GM12878 (cell line): ENCODE measurements around the gene PHETA2. TPM values are rescaled to one million over a fixed set of nuclear protein-coding genes. Genes with fewer than 3 reads are reported as not detected.

ENCODE experiments used
- ATAC-seq: fragments of 200-7000 bp; cut with Tn5 transposase; 3 replicates; pipeline ENCODE4 v1.9.1; 2020; ENCODE audit warnings: mild to moderate bottlenecking, moderate library complexity
- BruUV-seq: library from RNA; stranded (reverse); fragments of 400-500 nt; replicated peaks from 2 replicates; lab custom pipeline; 2021; lab: Mats Ljungman, UMichigan
- CTCF ChIA-PET: fragments of 300-600 bp; sonication (Branson Sonifier 250); formaldehyde crosslinking; extraction: SDS; loops from one replicate; lab custom pipeline; 2021; ENCODE audit warnings: inconsistent platforms; lab: Yijun Ruan, JAX
- POLR2A ChIA-PET: fragments of 350-600 bp; formaldehyde crosslinking; extraction: SDS; loops from one replicate; lab custom pipeline; 2021; ENCODE audit warnings: inconsistent platforms; lab: Charles Lee
- RAD21 ChIA-PET: fragments of 300-600 bp; sonication (Branson Sonifier 250); formaldehyde crosslinking; loops from one replicate; lab custom pipeline; 2023; ENCODE audit warnings: antibody characterized with exemption; ENCODE audit not compliant: unreplicated experiment; lab: Charles Lee
- SMC1A ChIA-PET: fragments of 300-600 bp; sonication (Branson Sonifier 250); formaldehyde crosslinking; loops from one replicate; lab custom pipeline; 2023; ENCODE audit not compliant: unreplicated experiment, uncharacterized antibody; lab: Charles Lee
- DNase-seq: peaks from one replicate; pipeline ENCODE4 v3.0.0-alpha.2; 2011; ENCODE audit warnings: low read depth, low spot score
- FAIRE-seq: peaks from 3 replicates; lab custom pipeline; 2011; peaks lifted over from hg19 to GRCh38; lab: Jason Lieb, UNC
- H2AFZ ChIP-seq: 2 replicates; pipeline ENCODE4 v1.6.0; 2011; ENCODE audit warnings: low read depth, low read length, control low read depth; ENCODE audit not compliant: control insufficient read depth
- H3K27ac ChIP-seq: 2 replicates; pipeline ENCODE4 v1.5.1; 2011; ENCODE audit warnings: control low read depth; ENCODE audit not compliant: control insufficient read depth, insufficient read depth
- H3K27me3 ChIP-seq, 2 experiments: replicated peaks in 1 of 2; 2 replicates each; pipeline versions ENCODE4 v1.6.0 to v1.6.1; 2011; ENCODE audit warnings: low read length in 1 of 2; ENCODE audit not compliant: control insufficient read depth in 2 of 2, insufficient read depth in 2 of 2
- H3K36me3 ChIP-seq, 2 experiments: 2 replicates each; pipeline ENCODE4 v1.5.1; 2011; ENCODE audit warnings: low read length in 1 of 2; ENCODE audit not compliant: control insufficient read depth in 2 of 2, insufficient read depth in 2 of 2
- H3K4me1 ChIP-seq: 2 replicates; pipeline ENCODE4 v1.6.1; 2011; ENCODE audit warnings: mild to moderate bottlenecking, low read length, moderate library complexity, mixed read lengths; ENCODE audit not compliant: control insufficient read depth, insufficient read depth
- H3K4me2 ChIP-seq: 2 replicates; pipeline ENCODE4 v1.6.0; 2011; ENCODE audit warnings: control low read depth; ENCODE audit not compliant: control insufficient read depth, insufficient read depth
- H3K4me3 ChIP-seq: fragments of 200-600 bp; sonication (generic); 2 replicates; pipeline ENCODE4 v1.5.1; 2016
- H3K79me2 ChIP-seq: 2 replicates; pipeline ENCODE4 v1.6.0; 2011; ENCODE audit warnings: low read length; ENCODE audit not compliant: control insufficient read depth, insufficient read depth
- H3K9ac ChIP-seq: 2 replicates; pipeline ENCODE4 v1.8.0; 2011; ENCODE audit warnings: low read length, control low read depth, mixed read lengths; ENCODE audit not compliant: control insufficient read depth, insufficient read depth
- H3K9me3 ChIP-seq: replicated peaks from 3 replicates; pipeline ENCODE4 v1.5.1; 2011; ENCODE audit warnings: mild to moderate bottlenecking, low read length; ENCODE audit not compliant: control insufficient read depth, insufficient read depth
- H4K20me1 ChIP-seq: 2 replicates; pipeline ENCODE4 v1.6.0; 2011; ENCODE audit not compliant: control insufficient read depth, insufficient read depth
- BRCA1 ChIP-seq: IDR thresholded peaks from 2 replicates; pipeline ENCODE4 v1.6.1; 2011; ENCODE audit warnings: low read depth, low read length, improper control_type of control experiment
- CHD2 ChIP-seq: IDR thresholded peaks from 2 replicates; pipeline ENCODE4 v1.6.1; 2011; ENCODE audit warnings: low read depth, low read length, improper control_type of control experiment, borderline replicate concordance
- E2F8 ChIP-seq: fragments of 450-650 bp; IDR thresholded peaks from 2 replicates; pipeline ENCODE4 v1.6.1; 2018; ENCODE audit warnings: mild to moderate bottlenecking, low read depth, moderate library complexity; ENCODE audit not compliant: partially characterized antibody
- EP300 ChIP-seq, 2 experiments: fragments of 150-350 bp in 1 of 2; IDR thresholded peaks; 2 replicates each; pipeline ENCODE4 v1.6.1; 2011 to 2012; ENCODE audit warnings: low read depth in 2 of 2, low read length in 2 of 2, borderline replicate concordance in 1 of 2, improper control_type of control experiment in 1 of 2, inconsistent platforms in 1 of 2; ENCODE audit not compliant: control insufficient read depth in 1 of 2
- GABPA ChIP-seq: IDR thresholded peaks from 2 replicates; pipeline ENCODE4 v1.6.1; 2014; ENCODE audit warnings: antibody characterized with exemption, low read depth, mild to moderate bottlenecking, inconsistent platforms
- MYB ChIP-seq: fragments of 150-350 bp; IDR thresholded peaks from 2 replicates; pipeline ENCODE4 v1.6.1; 2014; ENCODE audit warnings: mild to moderate bottlenecking, low read depth, low read length, borderline replicate concordance
- NFYB ChIP-seq: IDR thresholded peaks from 2 replicates; pipeline ENCODE4 v1.6.1; 2011; ENCODE audit warnings: low read depth, mild to moderate bottlenecking, low read length, improper control_type of control experiment, moderate library complexity; ENCODE audit not compliant: insufficient read depth
- PAX8 ChIP-seq: fragments of 450-650 bp; IDR thresholded peaks from 2 replicates; pipeline ENCODE4 v1.6.1; 2017; ENCODE audit warnings: mild to moderate bottlenecking, moderate library complexity
- POLR2A ChIP-seq: IDR thresholded peaks from 2 replicates; pipeline ENCODE4 v1.6.1; 2011; ENCODE audit warnings: low read depth, mild to moderate bottlenecking, low read length
- RUNX3 ChIP-seq: IDR thresholded peaks from 2 replicates; pipeline ENCODE4 v1.6.1; 2012; ENCODE audit warnings: low read length, inconsistent platforms
- SIN3A ChIP-seq: IDR thresholded peaks from 2 replicates; pipeline ENCODE4 v1.6.1; 2012; ENCODE audit warnings: low read depth, low read length, improper control_type of control experiment
- SMARCA5 ChIP-seq: fragments of 450-650 bp; IDR thresholded peaks from 2 replicates; pipeline ENCODE4 v1.6.1; 2017; ENCODE audit warnings: mild to moderate bottlenecking
- SMC3 ChIP-seq: IDR thresholded peaks from 2 replicates; pipeline ENCODE4 v1.6.1; 2011; ENCODE audit warnings: low read length, improper control_type of control experiment, borderline replicate concordance
- SREBF1 ChIP-seq: IDR thresholded peaks from 2 replicates; pipeline ENCODE4 v1.6.1; 2012; ENCODE audit warnings: mild to moderate bottlenecking, low read length
- TCF12 ChIP-seq: IDR thresholded peaks from 2 replicates; pipeline ENCODE4 v1.6.1; 2011; ENCODE audit warnings: low read depth, mild to moderate bottlenecking, low read length
- USF2 ChIP-seq: IDR thresholded peaks from 2 replicates; pipeline ENCODE4 v1.6.1; 2011; ENCODE audit warnings: low read depth, low read length, improper control_type of control experiment, borderline replicate concordance
- WGBS: methylation state at CpG from one replicate; pipeline ENCODE4 v1.1.6; 2016; ENCODE audit warnings: low lambda C conversion rate; ENCODE audit not compliant: insufficient replicate concordance, insufficient coverage; ENCODE audit errors: missing lambda C conversion rate; 5-methylcytosine and 5-hydroxymethylcytosine counted together
- in situ Hi-C: fragments of 300-500 bp; cut with MboI; formaldehyde crosslinking; loops from 9 replicates; pipeline ENCODE4 v1.14.3; 2018; ENCODE audit warnings: mixed read lengths
- intact Hi-C: fragments of 100-400 bp; cut with micrococcal nuclease; formaldehyde crosslinking; loops from one replicate; pipeline ENCODE4 v1.14.2; 2022; ENCODE audit not compliant: unreplicated experiment
- polyA plus RNA-seq, 11 experiments: library from polyadenylated mRNA; depleted of rRNA in 4 of 11; unstranded in 6 of 11; stranded (reverse) in 5 of 11; fragments of >200 nt; fragmentation: Nextera tagmentation in 4 of 11; fragmentation: Illumina TruSeq in 1 of 11; extraction: Ambion mirVana in 4 of 11; extraction: Trizol in 1 of 11; gene quantifications; 1 replicate in 1 of 11; 2 replicates in 10 of 11; pipeline versions ENCODE4 v1.2.1 to v1.2.3, GENCODE V29; 2011 to 2016; ENCODE audit warnings: inconsistent platforms in 2 of 11, missing spikeins in 2 of 11, low read depth in 1 of 11
- total RNA-seq, 4 experiments: library from RNA; depleted of rRNA in 3 of 4; stranded (reverse); fragments of >200 nt in 3 of 4; fragmentation: Illumina TruSeq in 1 of 4; extraction: Trizol in 1 of 4; gene quantifications; 2 replicates each; pipeline versions ENCODE4 v1.2.1 to v1.2.3, GENCODE V29; 2013 to 2021
- TF ChIP-seq, protein P1 (sequence below): fragments of 450-650 bp; IDR thresholded peaks from 2 replicates; pipeline ENCODE4 v1.6.1; 2016; ENCODE audit warnings: mild to moderate bottlenecking
- TF ChIP-seq, protein P2 (sequence below): IDR thresholded peaks from 2 replicates; pipeline ENCODE4 v1.6.1; 2012; ENCODE audit warnings: low read length, inconsistent platforms

The PHETA2 gene
- total and polyA plus RNA-seq, 10 of the 15 experiments (the other 5 are each of a cell fraction or from before 2014, with no cell fraction given) = 0.03 to 3.2 (median 1.7) TPM

- ChIA-PET POLR2A (interaction anchor here (3.0 kb wide), 1 partner anchor 11 kb away, joined by 21 read pairs; the partner anchor contains the start of gene SMDT1), SMC1A (no interaction called here)
These were observed 5.8 kb upstream of the PHETA2 start for GRCh38 chr22:42068291-42068690.

More at GRCh38 chr22:42068291-42068690, 5.8 kb upstream of the PHETA2 start:
- Histone ChIP-seq H3K79me2 (peaks cover 10% of the 10 kb centered on the region), H3K36me3 (peaks cover 8 to 15% of the 10 kb centered on the region in 2 experiments), H3K4me2 (0 out of 2 replicates have a peak overlapping the region, but pooled peaks have one; percentile 82), H3K27me3 (no peaks in the 10 kb centered on the region), H3K9ac (no peak overlapping the region; the same call in 1 of the 2 replicates), H3K4me3 (no peak overlapping the region), H3K27ac (no peak overlapping the region), H4K20me1 (peaks cover 2% of the 10 kb centered on the region; the same call in 1 of the 2 replicates), H2AFZ (no peak overlapping the region), H3K4me1 (peaks cover 13% of the 10 kb centered on the region), H3K9me3 (no peaks in the 10 kb centered on the region)
- ChIA-PET RAD21 (no interaction called here), CTCF (no interaction called here)
- in situ Hi-C loops (no loop called here), intact Hi-C loops (no loop called here)
- no peak for TF ChIP-seq BRCA1
- TF ChIP-seq, protein P1, sequence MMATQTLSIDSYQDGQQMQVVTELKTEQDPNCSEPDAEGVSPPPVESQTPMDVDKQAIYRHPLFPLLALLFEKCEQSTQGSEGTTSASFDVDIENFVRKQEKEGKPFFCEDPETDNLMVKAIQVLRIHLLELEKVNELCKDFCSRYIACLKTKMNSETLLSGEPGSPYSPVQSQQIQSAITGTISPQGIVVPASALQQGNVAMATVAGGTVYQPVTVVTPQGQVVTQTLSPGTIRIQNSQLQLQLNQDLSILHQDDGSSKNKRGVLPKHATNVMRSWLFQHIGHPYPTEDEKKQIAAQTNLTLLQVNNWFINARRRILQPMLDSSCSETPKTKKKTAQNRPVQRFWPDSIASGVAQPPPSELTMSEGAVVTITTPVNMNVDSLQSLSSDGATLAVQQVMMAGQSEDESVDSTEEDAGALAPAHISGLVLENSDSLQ = no peak
- no peak for TF ChIP-seq PAX8
- TF ChIP-seq MYB = no peak
- TF ChIP-seq SREBF1 = no peak
- no peak for TF ChIP-seq RUNX3
- no peak for TF ChIP-seq POLR2A
- TF ChIP-seq E2F8 = no peak
- no peak for TF ChIP-seq NFYB
- no peak for TF ChIP-seq EP300 (IDR thresholded peaks at IDR 0.05; ENCODE audit: borderline replicate concordance in 1 of 2, control insufficient read depth in 1 of 2, low read depth in 2 of 2, low read length in 2 of 2)
- no peak for TF ChIP-seq CHD2
- TF ChIP-seq, protein P2, sequence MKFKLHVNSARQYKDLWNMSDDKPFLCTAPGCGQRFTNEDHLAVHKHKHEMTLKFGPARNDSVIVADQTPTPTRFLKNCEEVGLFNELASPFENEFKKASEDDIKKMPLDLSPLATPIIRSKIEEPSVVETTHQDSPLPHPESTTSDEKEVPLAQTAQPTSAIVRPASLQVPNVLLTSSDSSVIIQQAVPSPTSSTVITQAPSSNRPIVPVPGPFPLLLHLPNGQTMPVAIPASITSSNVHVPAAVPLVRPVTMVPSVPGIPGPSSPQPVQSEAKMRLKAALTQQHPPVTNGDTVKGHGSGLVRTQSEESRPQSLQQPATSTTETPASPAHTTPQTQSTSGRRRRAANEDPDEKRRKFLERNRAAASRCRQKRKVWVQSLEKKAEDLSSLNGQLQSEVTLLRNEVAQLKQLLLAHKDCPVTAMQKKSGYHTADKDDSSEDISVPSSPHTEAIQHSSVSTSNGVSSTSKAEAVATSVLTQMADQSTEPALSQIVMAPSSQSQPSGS = no peak
- no peak for TF ChIP-seq GABPA
- TF ChIP-seq SMC3 = no peak
- TF ChIP-seq TCF12 = no peak
- TF ChIP-seq SIN3A = no peak
- no peak for TF ChIP-seq SMARCA5
- no peak for TF ChIP-seq USF2
- FAIRE-seq (no peak), DNase-seq (no peak), ATAC-seq (no peak)
- BruUV-seq = no TSS peak
- 98% methylated on average over 4 of the region's 4 CpGs for WGBS
